Type B pancreatic cell (in vitro differentiated cells): ENCODE results near the gene ELP1. TPM values are rescaled to one million over a fixed set of nuclear protein-coding genes. Genes with fewer than 3 reads are reported as not detected.

Experiments used
- DNase-seq: peaks from one replicate; pipeline ENCODE4 v3.0.0; 2021; ENCODE audit warnings: mixed read lengths; ENCODE audit not compliant: unreplicated experiment; ENCODE audit errors: extremely low spot score
- H3K27ac Mint-ChIP-seq: 2 replicates; pipeline ENCODE4 v1.8.0; 2021; ENCODE audit warnings: mild to moderate bottlenecking, mixed read lengths
- H3K27me3 Mint-ChIP-seq: 2 replicates; pipeline ENCODE4 v1.8.0; 2021; ENCODE audit warnings: mixed read lengths
- H3K36me3 Mint-ChIP-seq: 2 replicates; pipeline ENCODE4 v1.8.0; 2021; ENCODE audit warnings: mixed read lengths
- H3K4me1 Mint-ChIP-seq: one replicate; pipeline ENCODE4 v1.8.0; 2021; ENCODE audit warnings: mixed read lengths; ENCODE audit not compliant: unreplicated experiment
- H3K4me3 Mint-ChIP-seq: 2 replicates; pipeline ENCODE4 v1.8.0; 2021; ENCODE audit warnings: mild to moderate bottlenecking, mixed read lengths
- H3K9me3 Mint-ChIP-seq: 2 replicates; pipeline ENCODE4 v1.8.0; 2021; ENCODE audit warnings: mixed read lengths
- CTCF ChIP-seq: fragments of 200-600 bp; sonication (generic); conservative IDR thresholded peaks from 2 replicates; pipeline ENCODE4 v1.5.0; 2021; ENCODE audit warnings: antibody characterized with exemption, mild to moderate bottlenecking
- total RNA-seq: library from RNA; stranded (reverse); gene quantifications from 2 replicates; pipeline ENCODE4 v1.2.1, GENCODE V29; 2021; ENCODE audit warnings: low replicate concordance

ELP1 gene
- total RNA-seq, 1 donor from 2014 or later = 42.5 TPM

- no peak for DNase-seq
- no peak overlapping the region for H3K4me3 Mint-ChIP-seq
- TF ChIP-seq CTCF = no peak
- no peaks in the 10 kb centered on the region for H3K4me1 Mint-ChIP-seq
- peaks cover 4% of the 10 kb centered on the region for H3K9me3 Mint-ChIP-seq
- H3K27me3 Mint-ChIP-seq = peaks cover 4% of the 10 kb centered on the region
- no peaks in the 10 kb centered on the region for H3K36me3 Mint-ChIP-seq
- H3K27ac Mint-ChIP-seq = no peak overlapping the region
Observed at GRCh38 chr9:108859459-108860114, 74.3 kb downstream of the ELP1 start.

- no peaks in the 10 kb centered on the region for H3K36me3 Mint-ChIP-seq
Observed at GRCh38 chr9:108857572-108857971, 76.4 kb downstream of the ELP1 start.

GRCh38 chr9:108855888-108856287, 78.0 kb downstream of the ELP1 start, which contains the start of gene ACTL7B:
Gene ACTL7B, minus strand, starts transcription at chr9:108855986. Its CDS starts 56 bp downstream, at chr9:108855930.
- no peaks in the 10 kb centered on the region for H3K36me3 Mint-ChIP-seq
- peaks cover 11% of the 10 kb centered on the region for H3K27me3 Mint-ChIP-seq
- TF ChIP-seq CTCF = no peak
- no peaks in the 10 kb centered on the region for H3K4me1 Mint-ChIP-seq
- peaks cover 4% of the 10 kb centered on the region for H3K9me3 Mint-ChIP-seq
- no peak within 1 kb of the TSS for H3K27ac Mint-ChIP-seq
- DNase-seq = no peak
- H3K4me3 Mint-ChIP-seq = no peak within 1 kb of the TSS

More at GRCh38 chr9:108857572-108857971, 76.4 kb downstream of the ELP1 start:
- no peak for DNase-seq
- no peak for TF ChIP-seq CTCF
- Mint-ChIP-seq H3K4me3 (no peak overlapping the region), H3K27me3 (peaks cover 5% of the 10 kb centered on the region), H3K27ac (no peak overlapping the region), H3K4me1 (no peaks in the 10 kb centered on the region), H3K9me3 (peaks cover 4% of the 10 kb centered on the region)

GRCh38 chr9:108855529-108855886, 78.4 kb downstream of the ELP1 start:
- Mint-ChIP-seq H3K27me3 (peaks cover 11% of the 10 kb centered on the region), H3K27ac (no peak overlapping the region), H3K9me3 (peaks cover 4% of the 10 kb centered on the region), H3K4me1 (no peaks in the 10 kb centered on the region), H3K4me3 (no peak overlapping the region), H3K36me3 (no peaks in the 10 kb centered on the region)
- DNase-seq = no peak
- no peak for TF ChIP-seq CTCF

- Mint-ChIP-seq H3K4me3 (no peak overlapping the region), H3K4me1 (no peaks in the 10 kb centered on the region), H3K36me3 (no peaks in the 10 kb centered on the region), H3K27me3 (peaks cover 11% of the 10 kb centered on the region), H3K9me3 (peaks cover 4% of the 10 kb centered on the region), H3K27ac (no peak overlapping the region)
- no peak for DNase-seq
- no peak for TF ChIP-seq CTCF
Observed at GRCh38 chr9:108854641-108855528, 79.0 kb downstream of the ELP1 start.
